ENCODE results near the gene POFUT2. TPM values are rescaled to one million over a fixed set of nuclear protein-coding genes. Genes with fewer than 3 reads are reported as not detected.

POFUT2 gene
- total RNA-seq, 1 donor from 2014 or later = 38.3 TPM

- no peaks in the 10 kb centered on the region for H3K4me1 ChIP-seq
- H3K27me3 ChIP-seq = no peaks in the 10 kb centered on the region
- TF ChIP-seq POLR2AphosphoS5 (IDR thresholded peaks at IDR 0.05; ENCODE audit: insufficient read depth in 1 of 2, low read depth in 1 of 2) (no peak), CTCF (IDR thresholded peaks at IDR 0.05) (no peak), POLR2A (IDR thresholded peaks at IDR 0.05) (no peak)
- no peak overlapping the region for H3K4me3 ChIP-seq
- H3K9me3 ChIP-seq = no peaks in the 10 kb centered on the region
- DNase-seq (ENCODE audit: extremely low spot score in 2 of 2) = no peak
- H3K27ac ChIP-seq = no peak overlapping the region
- intact Hi-C loops (cut with DNase I) = no loop called here
- H3K36me3 ChIP-seq = peaks cover 0 to 22% of the 10 kb centered on the region in 2 donors
Observed at GRCh38 chr21:45220714-45221490, 66.8 kb downstream of the POFUT2 start.

- H3K36me3 ChIP-seq = peaks cover 0 to 22% of the 10 kb centered on the region in 2 donors
- no peaks in the 10 kb centered on the region for H3K27me3 ChIP-seq
- intact Hi-C loops (cut with DNase I) = no loop called here
- TF ChIP-seq POLR2A (IDR thresholded peaks at IDR 0.05) (no peak), CTCF (IDR thresholded peaks at IDR 0.05) (no peak), POLR2AphosphoS5 (IDR thresholded peaks at IDR 0.05; ENCODE audit: insufficient read depth in 1 of 2, low read depth in 1 of 2) (no peak)
- H3K27ac ChIP-seq = no peak overlapping the region
- no peak for DNase-seq (ENCODE audit: extremely low spot score in 2 of 2)
- H3K4me3 ChIP-seq = no peak overlapping the region
- H3K4me1 ChIP-seq = no peaks in the 10 kb centered on the region
- H3K9me3 ChIP-seq = no peaks in the 10 kb centered on the region
Observed at GRCh38 chr21:45220071-45220481, 67.6 kb downstream of the POFUT2 start.

- no peak overlapping the region for H3K4me3 ChIP-seq
- no peak for DNase-seq (ENCODE audit: extremely low spot score in 2 of 2)
- H3K27ac ChIP-seq = no peak overlapping the region
- no peaks in the 10 kb centered on the region for H3K9me3 ChIP-seq
- intact Hi-C loops (cut with DNase I) = no loop called here
- no peaks in the 10 kb centered on the region for H3K27me3 ChIP-seq
- no peak for TF ChIP-seq POLR2AphosphoS5 (IDR thresholded peaks at IDR 0.05; ENCODE audit: insufficient read depth in 1 of 2, low read depth in 1 of 2)
- no peak for TF ChIP-seq POLR2A (IDR thresholded peaks at IDR 0.05)
- peaks cover 0 to 22% of the 10 kb centered on the region in 2 donors for H3K36me3 ChIP-seq
- H3K4me1 ChIP-seq = no peaks in the 10 kb centered on the region
Observed at GRCh38 chr21:45219517-45219916, 68.2 kb downstream of the POFUT2 start.

GRCh38 chr21:45217010-45217409, 70.7 kb downstream of the POFUT2 start:
- no peaks in the 10 kb centered on the region for H3K9me3 ChIP-seq
- peaks cover 0 to 17% of the 10 kb centered on the region in 2 donors for H3K36me3 ChIP-seq
- no peaks in the 10 kb centered on the region for H3K27me3 ChIP-seq
- intact Hi-C loops (cut with DNase I) = no loop called here
- no peak overlapping the region for H3K4me3 ChIP-seq
- H3K4me1 ChIP-seq = no peaks in the 10 kb centered on the region
- TF ChIP-seq POLR2AphosphoS5 (IDR thresholded peaks at IDR 0.05; ENCODE audit: insufficient read depth in 1 of 2, low read depth in 1 of 2) = no peak
- TF ChIP-seq CTCF (IDR thresholded peaks at IDR 0.05) = no peak
- TF ChIP-seq POLR2A (IDR thresholded peaks at IDR 0.05) = no peak
- DNase-seq (ENCODE audit: extremely low spot score in 2 of 2) = no peak
- no peak overlapping the region for H3K27ac ChIP-seq

- H3K27ac ChIP-seq = no peak overlapping the region
- H3K36me3 ChIP-seq = peaks cover 0 to 8% of the 10 kb centered on the region in 2 donors
- intact Hi-C loops (cut with DNase I) = no loop called here
- peaks cover 14% of the 10 kb centered on the region for H3K4me1 ChIP-seq
- H3K27me3 ChIP-seq = no peaks in the 10 kb centered on the region
- DNase-seq (ENCODE audit: extremely low spot score in 2 of 2) = no peak
- TF ChIP-seq POLR2A (IDR thresholded peaks at IDR 0.05) = no peak
- TF ChIP-seq CTCF (IDR thresholded peaks at IDR 0.05) = no peak
- TF ChIP-seq POLR2AphosphoS5 (IDR thresholded peaks at IDR 0.05; ENCODE audit: insufficient read depth in 1 of 2, low read depth in 1 of 2) = no peak
- no peaks in the 10 kb centered on the region for H3K9me3 ChIP-seq
- H3K4me3 ChIP-seq = no peak overlapping the region
Observed at GRCh38 chr21:45215213-45215612, 72.5 kb downstream of the POFUT2 start.

Other genes with a start within 250 kb of the POFUT2 start
- gene ADARB1, start 213.3 kb downstream of the POFUT2 start, total RNA-seq = 19.6 TPM
- 86.7 TPM for gene COL18A1, start 117.3 kb upstream of the POFUT2 start, total RNA-seq